Endometrium (tissue), 2 donors: ENCODE results near the gene PTPN13.
A peak's percentile ranks its signal among the peaks of the same experiment; 100 is the strongest.
"Not testable (repeated sequence)": the region's sequence is repeated elsewhere in the genome, so short reads cannot be mapped to it uniquely, and the experiment has no call there.

Experiments
- FAIRE-seq: peaks from 2 replicates; lab custom pipeline; 2012; peaks lifted over from hg19 to GRCh38; lab: Jason Lieb, UNC
- donor health status: control.
- donor health status: control.

PTPN13 gene

GRCh38 chr4:86718152-86718551 lies 124.0 kb downstream of the PTPN13 start:
- FAIRE-seq, result no peak

DNA sequence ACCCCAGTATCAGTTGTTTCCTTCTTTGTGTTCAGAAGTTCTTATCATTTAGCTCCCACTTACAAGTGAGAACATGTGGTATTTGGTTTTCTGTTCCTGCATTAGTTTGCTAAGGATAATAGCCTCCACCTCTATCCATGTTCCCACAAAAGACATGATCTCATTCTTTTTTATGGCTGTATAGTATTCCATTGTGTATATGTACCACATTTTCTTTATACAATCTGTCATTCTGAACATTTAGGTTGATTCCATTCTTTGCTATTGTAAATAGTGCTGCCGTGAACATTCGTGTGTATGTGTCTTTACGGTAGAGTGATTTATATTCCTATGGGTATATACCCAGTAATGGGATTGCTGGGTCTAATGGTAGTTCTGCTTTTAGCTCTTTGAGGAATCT lies 125.0 kb downstream of the PTPN13 start:
- FAIRE-seq, result not testable (repeated sequence)

DNA sequence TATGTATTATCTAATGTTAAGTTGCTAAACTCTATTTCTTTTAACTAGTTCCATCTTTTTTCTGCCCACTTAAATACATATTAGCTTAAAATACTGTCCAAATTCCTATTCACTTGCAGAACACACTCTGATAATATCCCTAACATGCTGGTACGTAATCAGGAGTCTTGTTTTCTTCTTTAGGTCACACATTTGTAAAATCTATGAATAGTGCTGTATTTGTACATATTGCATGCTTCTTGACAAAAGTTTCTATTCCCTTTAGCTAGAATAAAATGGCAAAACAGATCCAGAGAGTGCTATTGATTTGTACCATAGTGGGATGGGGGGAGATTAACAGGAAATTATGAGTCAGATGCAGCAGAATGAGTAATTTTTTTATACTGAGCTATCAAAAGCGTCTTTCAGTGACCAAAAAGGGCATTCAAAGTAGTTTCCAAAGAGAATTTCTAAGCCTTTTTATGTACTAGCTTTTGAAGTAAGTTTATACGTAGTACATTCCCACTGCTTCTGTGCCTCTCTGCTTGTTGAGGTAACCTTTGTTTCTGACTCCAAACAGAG lies 126.5 kb downstream of the PTPN13 start:
- FAIRE-seq, result no peak

DNA sequence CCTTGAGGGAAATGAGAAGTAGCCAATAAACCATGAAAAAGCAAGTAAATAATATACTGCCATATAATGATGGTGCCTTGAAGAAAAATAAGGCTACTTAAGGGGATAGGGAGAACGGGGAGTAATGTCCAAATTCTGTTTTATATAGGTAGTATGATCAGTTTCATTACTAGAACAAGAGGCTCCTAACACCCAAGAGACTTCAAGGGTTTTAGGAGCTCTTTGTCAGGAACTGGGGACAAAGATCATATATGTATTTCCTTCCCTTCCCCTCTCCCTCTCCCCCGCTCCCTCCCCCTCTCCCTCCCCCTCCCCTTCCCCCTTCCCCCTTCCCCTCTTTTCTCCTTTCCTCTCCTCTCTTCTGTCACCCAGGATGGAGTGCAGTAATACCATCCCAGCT lies 127.3 kb downstream of the PTPN13 start:
- no peak for FAIRE-seq

- FAIRE-seq, result no peak
Observed at GRCh38 chr4:86730310-86730709, 136.2 kb downstream of the PTPN13 start.

DNA sequence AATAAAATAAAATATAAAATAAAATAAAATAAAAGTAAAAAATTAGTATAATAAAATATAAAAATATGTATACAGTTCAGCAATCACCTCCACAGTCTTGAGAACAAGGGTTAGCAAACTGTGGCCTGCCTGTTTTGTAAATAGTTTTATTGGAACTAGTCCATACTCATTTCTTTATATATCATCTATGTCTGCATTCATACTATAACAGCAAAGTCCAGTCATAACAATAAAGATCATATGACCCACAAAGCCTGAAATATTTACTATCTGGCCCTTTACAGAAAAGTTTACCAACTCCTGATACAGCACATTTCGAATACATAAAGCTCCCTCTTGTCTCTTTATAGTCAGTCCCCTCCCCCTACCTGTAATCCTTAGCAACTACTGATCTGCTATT lies 143.1 kb downstream of the PTPN13 start:
- no peak for FAIRE-seq

- no peak for FAIRE-seq
Observed at GRCh38 chr4:86741846-86742245, 147.7 kb downstream of the PTPN13 start.

- no peak for FAIRE-seq
Observed at GRCh38 chr4:86744570-86744969, 150.5 kb downstream of the PTPN13 start.

GRCh38 chr4:86749121-86749520 lies 155.0 kb downstream of the PTPN13 start:
- no peak for FAIRE-seq

GRCh38 chr4:86755388-86755787 lies 161.3 kb downstream of the PTPN13 start:
- no peak for FAIRE-seq

GRCh38 chr4:86757468-86757867 lies 163.4 kb downstream of the PTPN13 start:
- no peak for FAIRE-seq

DNA sequence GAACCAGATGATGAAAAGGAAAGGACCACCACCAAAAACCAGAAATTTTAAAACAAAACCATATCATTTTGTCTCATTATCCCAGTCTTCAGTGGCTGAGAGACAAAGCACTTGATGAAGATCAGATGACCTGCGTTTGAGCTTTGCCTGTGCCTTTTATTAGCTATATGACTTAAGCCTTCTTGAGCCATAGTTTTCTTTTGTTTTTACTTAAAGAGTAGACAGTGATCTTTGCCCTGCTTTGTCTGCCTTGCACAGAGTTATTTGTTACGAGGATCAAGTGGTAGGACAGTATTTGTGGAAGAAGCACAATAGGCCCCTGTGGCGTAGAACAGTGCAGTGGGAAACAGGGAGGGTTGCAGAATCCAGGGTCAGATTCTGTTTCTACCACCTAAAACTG lies 165.2 kb downstream of the PTPN13 start:
- FAIRE-seq, result no peak

- no peak for FAIRE-seq
Observed at GRCh38 chr4:86762649-86763048, 168.5 kb downstream of the PTPN13 start.

DNA sequence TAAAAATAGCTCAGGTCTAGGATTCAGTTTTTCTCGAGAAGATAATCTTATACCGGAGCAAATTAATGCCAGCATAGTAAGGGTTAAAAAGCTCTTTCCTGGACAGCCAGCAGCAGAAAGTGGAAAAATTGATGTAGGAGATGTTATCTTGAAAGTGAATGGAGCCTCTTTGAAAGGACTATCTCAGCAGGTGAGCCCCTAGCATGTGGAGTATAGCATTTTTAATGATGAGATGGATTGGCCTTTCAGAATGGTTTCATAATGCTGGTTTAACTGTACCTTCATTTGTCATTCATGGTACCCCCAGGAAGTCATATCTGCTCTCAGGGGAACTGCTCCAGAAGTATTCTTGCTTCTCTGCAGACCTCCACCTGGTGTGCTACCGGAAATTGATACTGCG lies 175.7 kb downstream of the PTPN13 start:
- no peak for FAIRE-seq

GRCh38 chr4:86771141-86771540 lies 177.0 kb downstream of the PTPN13 start:
- FAIRE-seq, result no peak

GRCh38 chr4:86775061-86775460 lies 180.9 kb downstream of the PTPN13 start:
- no peak for FAIRE-seq

GRCh38 chr4:86778175-86778574 lies 184.1 kb downstream of the PTPN13 start:
- no peak for FAIRE-seq

DNA sequence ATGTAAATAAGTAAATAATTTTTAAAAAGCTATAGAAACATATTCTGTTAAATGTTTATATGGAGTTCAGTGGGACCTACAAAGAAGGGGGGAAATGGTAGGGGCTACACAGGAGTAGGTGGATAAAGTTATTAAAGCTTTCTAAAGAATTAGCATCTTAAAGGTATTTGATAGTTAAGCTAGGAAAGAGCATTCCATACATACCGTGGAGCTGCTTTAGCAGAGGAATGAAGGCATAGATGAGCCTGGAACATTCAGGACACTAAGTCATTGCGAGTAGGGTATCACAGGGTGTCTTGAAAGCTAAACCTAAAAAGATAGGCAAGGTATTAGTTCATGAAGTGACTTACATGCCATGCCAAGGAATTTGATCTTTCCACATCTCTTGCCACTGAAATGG lies 194.7 kb downstream of the PTPN13 start:
- no peak for FAIRE-seq

DNA sequence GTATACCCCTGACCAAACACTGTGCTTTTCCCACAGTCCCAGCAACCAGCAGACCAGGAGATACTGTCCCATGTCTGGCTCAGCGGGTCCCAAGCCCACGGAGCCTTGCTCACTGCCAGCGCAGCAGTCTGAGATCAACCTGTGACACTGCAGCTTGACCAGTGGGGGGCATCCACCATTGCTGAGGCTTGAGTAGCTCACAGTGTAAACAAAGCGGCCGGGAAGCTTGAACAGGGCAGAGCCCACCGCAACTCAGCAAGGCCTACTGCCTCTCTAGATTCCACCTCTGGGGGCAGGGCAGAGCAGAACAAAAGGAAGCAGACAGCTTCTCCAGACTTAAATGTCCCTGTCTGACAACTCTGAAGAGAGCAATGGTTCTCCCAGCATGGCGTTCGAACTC lies 197.0 kb downstream of the PTPN13 start:
- FAIRE-seq, result no peak

DNA sequence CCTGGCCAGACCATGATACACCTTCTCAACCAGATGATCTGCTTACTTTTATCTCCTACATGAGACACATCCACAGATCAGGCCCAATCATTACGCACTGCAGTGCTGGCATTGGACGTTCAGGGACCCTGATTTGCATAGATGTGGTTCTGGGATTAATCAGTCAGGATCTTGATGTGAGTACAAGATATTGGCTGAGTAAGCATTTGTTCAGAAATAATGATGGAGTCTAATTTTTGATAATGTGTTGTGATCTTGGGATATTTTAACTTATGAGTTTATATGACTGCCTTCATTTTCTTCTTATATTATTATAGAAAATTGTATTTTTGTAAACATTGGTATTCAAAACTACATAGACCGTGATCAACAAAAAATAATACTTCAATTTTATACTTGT lies 215.7 kb downstream of the PTPN13 start:
- FAIRE-seq, result peak; percentile 15

- FAIRE-seq, result no peak
Observed at GRCh38 chr4:86810847-86811246, 216.7 kb downstream of the PTPN13 start.

GRCh38 chr4:86815653-86816052 lies 221.5 kb downstream of the PTPN13 start:
- FAIRE-seq, result no peak

- peak; percentile 91 for FAIRE-seq
Observed at GRCh38 chr4:86816501-86817273, 222.6 kb downstream of the PTPN13 start.

- no peak for FAIRE-seq
Observed at GRCh38 chr4:86818211-86818610, 224.1 kb downstream of the PTPN13 start.
